DMS 273 treated with DMSO at 0.1 percent for 48 hours (cell line): ENCODE data around the gene C19orf12.
"Not testable (repeated sequence)": the region's sequence is repeated elsewhere in the genome, so short reads cannot be mapped to it uniquely, and the experiment has no call there.

Source experiments
- DNase-seq: peaks from one replicate; lab custom pipeline; 2025; lab: John Stamatoyannopoulos, UW

Gene C19orf12

DNA sequence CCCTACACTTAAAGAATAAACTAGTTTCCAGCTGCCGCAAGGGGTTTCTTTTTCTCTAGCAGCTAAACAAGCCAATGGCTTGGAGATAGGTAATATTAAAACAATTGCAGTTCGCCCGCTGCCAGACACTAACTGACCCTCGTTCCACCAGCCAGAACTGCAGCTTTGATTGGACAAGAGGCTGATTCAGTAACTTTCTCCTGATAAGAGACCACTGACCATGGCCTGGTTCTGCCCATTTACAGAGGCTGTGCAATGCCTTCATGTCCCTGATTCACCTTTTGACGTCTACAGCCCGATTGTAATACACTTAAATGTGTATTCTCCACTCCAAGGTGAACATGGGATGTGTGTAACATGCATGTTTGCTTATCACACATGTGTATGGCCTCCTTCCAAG is 12.8 kb upstream of the C19orf12 start:
- no peak for DNase-seq

DNA sequence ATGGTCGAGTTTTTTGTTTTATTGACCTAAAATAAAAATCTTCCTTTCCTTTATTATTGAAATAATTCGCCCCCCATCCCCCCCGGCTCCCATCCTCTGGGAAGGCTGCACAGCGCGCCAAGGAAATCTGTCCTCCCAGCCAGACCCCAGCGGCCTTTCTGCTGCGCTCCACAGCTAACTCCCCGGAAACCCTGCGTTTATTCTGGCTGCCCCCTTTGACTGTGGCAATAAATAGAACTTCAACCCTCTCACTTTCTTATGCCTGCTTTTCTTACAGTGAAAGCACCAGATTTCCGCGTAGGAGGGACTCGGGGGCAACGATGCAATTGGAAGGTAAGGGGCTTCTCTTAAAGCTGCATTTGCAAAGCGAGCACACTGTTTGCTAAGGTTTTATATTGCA is 9.7 kb upstream of the C19orf12 start:
- no peak for DNase-seq

DNA sequence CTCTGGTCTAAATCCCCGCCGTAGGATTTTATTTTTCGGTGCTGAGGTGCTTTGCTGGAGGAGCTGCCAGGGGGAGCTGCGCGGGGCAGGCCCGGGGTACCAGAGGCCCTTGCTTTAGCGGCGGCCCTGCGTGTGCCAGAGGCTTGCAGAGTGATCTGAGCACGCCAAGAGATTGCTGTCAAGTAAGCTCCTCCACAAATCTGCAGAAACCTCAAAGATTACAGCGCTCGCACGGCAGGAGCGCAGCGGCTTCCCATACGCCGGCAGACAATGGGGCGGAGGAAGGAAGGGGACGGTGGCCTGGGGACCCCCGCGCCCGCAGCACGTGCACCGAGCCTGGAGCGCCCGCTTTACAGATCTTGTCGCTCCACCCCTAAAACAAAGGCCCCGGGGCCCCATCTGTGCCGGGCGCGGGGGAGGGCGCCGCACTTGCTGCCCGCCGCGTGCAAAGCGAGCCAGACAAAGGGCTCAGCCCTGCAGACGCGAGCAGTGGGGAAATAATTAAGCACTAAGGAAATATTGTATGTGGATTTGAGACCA is 9.1 kb upstream of the C19orf12 start:
- no peak for DNase-seq

DNA sequence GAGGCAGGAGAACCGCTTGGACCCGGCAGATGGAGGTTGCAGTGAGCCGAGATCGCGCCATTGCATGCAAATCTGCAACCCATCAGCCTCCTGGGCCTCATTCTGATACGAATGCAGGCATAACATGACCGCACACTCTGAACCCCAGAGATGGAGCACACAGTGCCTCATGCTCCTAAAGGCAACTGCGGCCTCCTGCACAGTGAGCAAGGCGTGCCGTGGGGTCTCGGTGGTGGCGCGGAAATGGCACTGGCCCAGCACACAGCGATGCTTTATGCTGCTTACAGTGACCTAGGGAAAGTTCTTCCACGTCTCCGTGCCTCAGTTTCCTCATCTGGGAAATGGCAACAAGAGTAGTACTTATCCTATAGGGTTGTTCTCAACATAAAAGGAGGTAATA is 2.0 kb upstream of the C19orf12 start:
- no peak for DNase-seq

GRCh38 chr19:29715701-29716581 is 880 bp upstream of the C19orf12 start:
- no peak for DNase-seq

DNA sequence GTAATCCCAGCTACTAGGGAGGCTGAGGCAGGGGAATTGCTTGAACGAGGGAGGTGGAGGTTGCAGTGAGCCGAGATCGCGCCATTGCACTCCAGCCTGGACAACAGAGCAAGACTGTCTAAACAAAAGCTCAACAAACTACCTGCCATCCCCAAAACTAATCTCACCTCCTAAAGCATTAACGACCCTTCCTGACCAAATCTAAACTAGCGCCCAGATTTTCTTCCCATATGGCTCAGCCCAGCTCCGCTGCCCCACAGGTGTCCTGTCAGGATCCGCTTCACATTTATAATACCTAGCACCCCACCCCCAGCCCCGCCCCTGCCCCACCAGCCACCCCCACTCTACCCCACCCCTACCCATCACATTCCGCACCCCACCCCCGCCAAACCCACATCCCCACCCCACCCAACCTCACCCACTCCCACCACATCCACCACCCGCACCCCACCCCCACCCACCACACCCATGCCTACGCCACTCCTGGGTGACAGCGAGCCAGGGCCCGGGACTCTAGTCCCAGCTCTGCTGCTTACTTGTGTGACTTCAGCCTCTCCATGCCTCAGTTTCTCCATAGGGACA is 599 bp downstream of the C19orf12 start:
- no peak for DNase-seq

DNA sequence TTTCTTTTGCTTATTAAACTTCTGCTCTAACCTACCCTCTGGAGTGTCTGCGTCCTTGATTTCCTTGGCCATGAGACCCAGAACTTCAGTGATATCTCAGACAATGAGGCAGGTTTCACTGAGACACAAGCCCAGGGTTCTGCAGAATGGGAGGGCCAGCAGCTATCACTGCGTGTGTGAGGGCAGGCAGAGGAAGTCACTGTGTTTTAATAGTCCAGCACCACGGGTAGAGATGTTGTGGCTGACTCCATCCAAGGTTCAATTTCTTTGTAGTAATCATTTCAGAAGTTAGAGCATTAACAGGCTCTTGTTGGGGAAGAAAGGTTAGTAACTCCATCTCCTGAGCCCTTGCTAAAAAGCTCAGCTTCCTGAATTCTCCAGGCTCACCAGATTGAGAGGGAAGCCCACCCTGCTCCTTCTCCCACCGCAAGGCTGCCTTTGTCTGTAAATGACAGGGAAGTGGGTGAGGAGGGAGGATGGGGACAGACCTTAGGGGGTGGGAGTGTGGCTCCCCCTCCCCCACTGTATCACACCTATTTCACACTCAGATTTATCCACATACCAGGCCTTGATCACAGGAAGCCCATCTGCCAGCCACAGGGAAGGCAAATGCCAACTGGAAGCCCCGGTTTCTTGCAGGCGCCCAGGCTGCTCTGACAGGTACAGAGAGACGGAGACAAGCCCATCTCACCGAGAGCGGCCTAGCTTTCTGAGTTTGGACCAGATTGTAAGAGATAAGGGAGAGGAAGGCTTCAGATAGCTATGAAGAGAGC is 2.1 kb downstream of the C19orf12 start:
- no peak for DNase-seq

DNA sequence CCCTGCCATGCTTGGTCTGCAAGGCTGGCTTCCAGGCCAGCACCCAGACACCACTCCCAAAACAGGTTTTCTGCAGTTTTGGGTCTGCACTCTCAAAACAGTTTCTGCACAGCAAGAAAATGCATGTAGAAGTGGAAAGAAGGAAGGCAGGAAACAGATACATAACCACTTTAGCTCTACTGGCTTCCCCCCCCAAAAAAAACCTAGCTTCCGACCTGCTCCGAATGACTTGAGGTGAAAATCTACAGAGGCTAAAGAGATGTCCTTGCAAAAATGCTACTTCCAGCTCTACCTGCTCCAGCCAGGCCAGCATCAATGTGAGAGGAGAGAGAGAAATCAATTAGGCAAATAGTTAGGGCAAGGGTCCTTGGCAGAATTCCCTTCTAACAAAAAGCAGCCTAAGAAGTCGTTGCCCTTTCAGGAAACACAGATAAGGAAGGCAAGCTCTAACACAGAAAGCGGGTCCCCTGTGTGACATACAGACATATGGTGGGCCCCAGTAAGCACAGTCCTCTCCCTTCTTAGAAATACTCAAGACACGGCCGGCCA is 3.4 kb downstream of the C19orf12 start:
- no peak for DNase-seq

GRCh38 chr19:29709440-29709798 is 5.6 kb downstream of the C19orf12 start:
- not testable (repeated sequence) for DNase-seq

DNA sequence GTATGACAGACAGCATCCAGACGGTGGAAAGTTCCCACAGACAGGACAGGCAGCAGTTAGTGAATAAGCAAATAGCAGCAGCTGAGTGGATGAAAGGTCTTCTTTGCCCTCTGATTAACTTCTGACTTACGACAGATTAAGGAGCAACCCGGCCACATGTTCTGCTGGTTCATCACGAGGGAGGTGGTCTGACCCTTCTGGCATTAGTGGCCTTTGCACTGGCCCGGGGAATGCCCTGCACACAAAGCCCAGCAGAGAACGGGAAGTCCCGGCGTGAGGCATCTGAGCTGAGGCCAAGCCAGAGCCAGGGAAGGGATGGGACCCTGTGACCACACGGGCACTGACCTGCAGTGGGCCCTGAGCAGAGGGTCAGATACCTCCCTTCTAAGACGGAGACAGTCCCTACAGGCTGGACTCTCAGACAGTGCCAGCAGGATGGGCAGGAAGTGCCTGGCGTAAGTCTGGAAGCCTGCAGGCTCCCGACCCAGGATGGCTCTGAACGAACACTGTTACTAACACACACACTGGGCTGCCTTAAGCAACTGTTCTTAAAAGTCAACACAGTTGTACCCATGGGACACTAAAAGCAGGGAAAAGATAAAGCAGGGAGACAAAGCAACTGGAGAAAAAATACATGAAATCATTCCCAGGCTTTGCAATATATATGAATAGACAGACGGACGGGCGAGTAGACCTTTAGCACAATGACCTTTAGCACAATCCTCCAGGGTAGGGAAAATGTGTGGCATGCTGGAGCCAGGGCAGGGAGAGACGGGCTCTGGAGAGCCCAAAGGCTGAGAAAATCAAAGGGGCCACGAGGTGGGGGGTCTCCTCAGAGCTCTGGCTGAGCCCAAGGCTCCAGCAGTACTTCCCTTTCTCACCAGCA is 6.3 kb downstream of the C19orf12 start:
- DNase-seq, result no peak

- no peak for DNase-seq
Measured at GRCh38 chr19:29706635-29707034, 8.4 kb downstream of the C19orf12 start.

DNA sequence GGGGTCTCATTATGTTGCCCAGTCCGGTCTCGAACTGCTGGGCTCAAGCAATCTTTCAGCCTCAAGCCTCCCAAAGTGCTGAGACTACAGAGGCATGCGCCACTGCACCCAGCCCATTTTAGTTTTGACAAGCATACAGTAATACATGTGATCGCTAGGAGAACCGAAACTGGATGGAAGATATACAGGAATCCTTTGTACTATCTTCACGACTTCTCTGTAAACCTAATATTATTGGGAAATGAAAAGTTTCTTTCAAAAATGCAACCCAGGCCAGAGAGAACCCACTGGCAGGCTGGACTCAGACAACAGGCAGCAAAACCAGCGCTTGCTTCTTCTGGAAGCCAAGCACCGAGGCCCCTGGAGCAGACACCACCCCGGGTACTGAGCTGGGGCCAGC is 9.4 kb downstream of the C19orf12 start:
- no peak for DNase-seq

DNA sequence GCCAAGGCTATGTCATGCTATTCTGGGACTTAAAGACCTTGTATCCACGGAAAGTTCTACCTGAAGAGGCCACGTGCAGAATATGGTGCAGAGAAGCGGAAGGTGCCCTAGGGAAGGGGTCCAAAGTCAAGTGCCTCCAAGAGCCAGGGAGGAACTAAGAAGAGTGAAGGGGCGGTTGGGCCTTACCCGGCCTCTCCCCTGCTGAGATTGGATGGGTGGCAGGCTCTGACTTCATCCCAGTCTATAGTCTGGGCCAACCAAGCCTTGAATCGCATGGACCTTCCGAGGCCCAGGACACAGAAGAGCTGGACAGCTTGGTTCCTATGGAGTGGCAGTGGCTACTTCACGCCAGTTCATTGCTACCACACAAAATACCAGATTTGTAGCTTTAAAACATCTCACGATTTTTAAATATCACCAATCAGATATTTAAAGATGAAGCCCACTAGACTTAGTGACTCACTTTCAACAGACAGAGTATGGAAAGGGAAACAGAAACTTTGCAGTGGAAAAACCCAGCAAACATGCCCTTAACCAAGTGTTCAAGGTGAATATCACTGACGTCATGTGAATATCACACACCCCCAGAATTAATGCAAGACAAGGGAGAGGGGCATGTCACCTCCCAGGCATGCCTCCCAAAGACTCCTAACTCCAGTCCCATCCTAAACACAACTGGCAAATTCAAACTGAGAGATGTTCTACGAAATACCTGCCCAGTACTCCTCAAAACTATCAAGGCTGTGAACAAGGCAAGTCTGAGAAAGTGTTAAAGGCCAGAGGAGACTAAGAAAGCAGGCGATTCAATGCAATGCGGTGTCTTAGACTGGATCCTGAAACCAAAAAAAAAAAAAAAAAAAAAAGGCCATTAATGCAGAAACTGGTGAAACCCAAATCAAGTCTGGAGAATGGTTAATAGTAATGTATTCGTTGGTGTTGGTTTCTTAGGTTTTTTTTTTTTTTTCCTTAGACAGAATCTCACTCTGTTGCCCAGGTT is 10.2 kb downstream of the C19orf12 start:
- DNase-seq, result no peak

DNA sequence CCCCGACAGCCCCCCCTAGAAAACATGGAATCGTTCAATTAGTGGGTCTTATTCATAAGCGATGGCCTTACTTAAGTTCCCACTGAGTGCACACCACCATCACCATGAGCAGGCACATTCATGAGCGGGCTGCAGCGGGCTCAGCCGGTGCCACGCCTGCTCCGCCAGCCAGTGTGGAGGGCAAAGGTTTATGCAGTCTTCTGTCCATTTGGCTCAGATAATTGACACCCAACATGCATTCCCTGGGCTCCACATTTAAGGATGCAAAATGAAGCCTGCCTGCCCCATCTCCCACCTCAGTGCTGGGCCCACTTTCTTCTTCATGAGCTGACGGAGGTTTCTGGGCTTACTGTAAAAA is 12.1 kb downstream of the C19orf12 start:
- no peak for DNase-seq

DNA sequence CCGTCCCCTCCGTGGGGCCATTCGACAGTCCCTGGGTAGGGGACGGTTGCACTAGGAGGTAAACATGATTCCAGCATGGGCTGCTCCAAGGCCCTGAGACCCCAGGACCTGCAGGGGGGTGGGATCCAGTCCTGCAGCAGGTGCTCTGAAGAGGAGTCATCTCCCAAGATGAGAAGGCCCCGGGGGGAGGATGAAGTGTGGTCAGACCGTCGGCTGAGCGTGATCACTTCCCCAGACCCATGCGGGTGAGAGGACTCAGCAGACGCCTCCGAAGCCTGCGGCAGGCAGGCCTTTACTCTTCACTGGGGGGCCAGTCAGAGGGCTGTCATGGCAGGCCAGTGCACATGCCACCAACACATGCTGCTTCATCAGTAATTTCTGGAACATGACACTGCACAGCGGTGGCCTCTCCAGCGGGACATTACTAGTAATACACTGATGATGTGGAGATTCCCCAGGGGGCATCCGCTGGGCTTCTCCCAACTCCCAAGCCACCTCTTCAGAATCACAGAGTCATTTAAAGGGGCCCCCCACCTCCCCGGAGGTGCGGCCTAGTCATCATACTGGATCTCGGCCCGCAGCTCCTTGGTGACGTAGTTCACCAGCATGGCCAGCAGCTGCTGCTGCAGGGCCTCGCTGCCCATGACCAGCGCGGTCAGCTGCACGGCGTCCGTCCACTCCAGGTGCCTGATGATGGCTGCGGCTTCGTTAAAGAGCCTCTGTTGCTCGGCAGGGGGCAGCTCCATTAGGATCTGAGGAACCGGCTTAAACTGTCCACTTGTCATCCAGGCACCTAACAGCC is 12.7 kb downstream of the C19orf12 start:
- no peak for DNase-seq

DNA sequence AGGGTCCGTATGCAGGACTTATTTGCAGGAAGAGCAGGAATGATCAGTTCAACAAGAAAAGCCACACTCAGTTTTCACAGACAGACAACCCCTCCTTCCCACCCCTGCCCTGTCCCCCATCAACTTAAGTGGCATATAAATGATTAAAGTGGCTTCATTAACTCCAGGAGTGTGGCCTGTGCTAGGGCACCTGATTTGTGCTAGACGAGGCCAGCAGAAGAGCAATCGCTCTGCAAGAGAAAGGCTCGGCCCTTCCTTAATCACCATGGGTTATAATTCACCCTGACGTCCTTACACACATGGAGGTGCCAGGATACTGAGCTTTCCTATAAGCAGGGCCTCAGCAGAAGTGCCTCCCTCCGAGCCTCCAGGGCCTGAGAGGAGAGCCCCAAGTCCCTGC is 14.6 kb downstream of the C19orf12 start:
- DNase-seq, result no peak

GRCh38 chr19:29699861-29700260 is 15.2 kb downstream of the C19orf12 start:
- DNase-seq, result no peak

GRCh38 chr19:29697523-29698261 is 17.4 kb downstream of the C19orf12 start:
- no peak for DNase-seq

DNA sequence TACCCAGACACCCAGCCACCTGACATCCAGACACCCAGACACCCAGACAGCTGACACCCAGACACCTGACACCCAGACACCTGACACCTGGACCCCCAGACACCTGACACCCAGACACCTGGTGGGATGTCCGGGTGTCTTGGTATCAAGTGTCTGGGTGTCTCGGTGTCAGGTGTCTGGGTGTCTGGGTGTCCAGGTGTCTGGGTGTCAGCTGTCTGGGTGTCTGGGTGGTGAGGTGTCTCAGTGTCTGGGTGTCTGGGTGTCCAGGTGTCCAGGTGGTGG is 18.6 kb downstream of the C19orf12 start:
- DNase-seq, result no peak
